GM23338 (cell line): ENCODE results near the gene PIRT. TPM values are rescaled to one million over a fixed set of nuclear protein-coding genes. Genes with fewer than 3 reads are reported as not detected.

Source experiments
- ATAC-seq: fragments of 200-7000 bp; cut with Tn5 transposase; 3 replicates; pipeline ENCODE4 v1.9.1; 2020
- DNase-seq: peaks from one replicate; pipeline ENCODE4 v3.0.0-alpha.2; 2015; ENCODE audit warnings: low spot score
- H2AFZ ChIP-seq: fragments of 200-600 bp; sonication (generic); 2 replicates; pipeline ENCODE4 v1.8.0; 2016; ENCODE audit warnings: antibody characterized with exemption, mild to moderate bottlenecking, moderate library complexity
- H3F3A ChIP-seq: fragments of 200-600 bp; sonication (generic); replicated peaks from 2 replicates; pipeline ENCODE4 v1.8.0; 2017; ENCODE audit warnings: antibody characterized with exemption, mixed run types, low read depth
- H3K27ac ChIP-seq: fragments of 200-600 bp; sonication (generic); 2 replicates; pipeline ENCODE4 v1.6.1; 2016; ENCODE audit warnings: low read depth
- H3K27me3 ChIP-seq: fragments of 200-600 bp; sonication (generic); 2 replicates; pipeline ENCODE4 v1.8.0; 2016; ENCODE audit warnings: mild to moderate bottlenecking, mixed run types, moderate library complexity; ENCODE audit not compliant: insufficient read depth
- H3K36me3 ChIP-seq: fragments of 200-600 bp; sonication (generic); 2 replicates; pipeline ENCODE4 v1.8.0; 2016; ENCODE audit warnings: mild to moderate bottlenecking; ENCODE audit not compliant: insufficient read depth
- H3K4me1 ChIP-seq: fragments of 200-600 bp; sonication (generic); 2 replicates; pipeline ENCODE4 v1.8.0; 2016; ENCODE audit warnings: mild to moderate bottlenecking, moderate library complexity; ENCODE audit not compliant: insufficient read depth
- H3K4me2 ChIP-seq: fragments of 200-600 bp; sonication (generic); 2 replicates; pipeline ENCODE4 v1.7.1; 2017; ENCODE audit warnings: mixed run types
- H3K4me3 ChIP-seq: fragments of 200-600 bp; sonication (generic); 2 replicates; pipeline ENCODE4 v1.6.1; 2016; ENCODE audit warnings: mixed run types
- H3K79me2 ChIP-seq: fragments of 200-600 bp; sonication (generic); replicated peaks from 2 replicates; pipeline ENCODE4 v1.8.0; 2017; ENCODE audit warnings: mild to moderate bottlenecking; ENCODE audit not compliant: insufficient read depth
- H3K9me2 ChIP-seq: fragments of 200-600 bp; sonication (generic); 2 replicates; pipeline ENCODE4 v1.8.0; 2017; ENCODE audit not compliant: insufficient read depth
- H4K20me1 ChIP-seq: fragments of 200-600 bp; sonication (generic); replicated peaks from 2 replicates; pipeline ENCODE4 v1.8.0; 2017; ENCODE audit warnings: mild to moderate bottlenecking; ENCODE audit not compliant: insufficient read depth
- H3K27ac Mint-ChIP-seq: 2 replicates; pipeline ENCODE4 v1.8.0; 2020; ENCODE audit warnings: inconsistent platforms, mild to moderate bottlenecking, moderate library complexity, mixed read lengths
- H3K27me3 Mint-ChIP-seq: 3 replicates; pipeline ENCODE4 v1.8.0; 2022; ENCODE audit warnings: low read depth, mild to moderate bottlenecking, moderate library complexity, mixed read lengths, inconsistent platforms; ENCODE audit not compliant: insufficient read depth, poor library complexity
- H3K36me3 Mint-ChIP-seq: 3 replicates; pipeline ENCODE4 v1.8.0; 2021; ENCODE audit warnings: low read depth, mild to moderate bottlenecking, inconsistent platforms, moderate library complexity, mixed read lengths
- H3K4me1 Mint-ChIP-seq: 3 replicates; pipeline ENCODE4 v1.8.0; 2020; ENCODE audit warnings: mild to moderate bottlenecking, inconsistent platforms, mixed read lengths
- H3K4me3 Mint-ChIP-seq: 3 replicates; pipeline ENCODE4 v1.8.0; 2021; ENCODE audit warnings: moderate library complexity, mild to moderate bottlenecking, inconsistent platforms, mixed read lengths
- H3K9me3 Mint-ChIP-seq: 3 replicates; pipeline ENCODE4 v1.8.0; 2020; ENCODE audit warnings: moderate library complexity, mild to moderate bottlenecking, inconsistent platforms, mixed read lengths
- EZH2 ChIP-seq: fragments of 200-600 bp; sonication (generic); IDR thresholded peaks from one replicate; pipeline ENCODE4 v1.8.0; 2017; ENCODE audit warnings: antibody characterized with exemption, mild to moderate bottlenecking, low read depth; ENCODE audit not compliant: unreplicated experiment
- EZH2phosphoT487 ChIP-seq: fragments of 200-600 bp; sonication (generic); IDR thresholded peaks from one replicate; pipeline ENCODE4 v1.8.1; 2018; ENCODE audit warnings: antibody characterized with exemption; ENCODE audit not compliant: unreplicated experiment
- NANOG ChIP-seq: IDR thresholded peaks from 2 replicates; pipeline ENCODE4 v1.6.1; 2016; ENCODE audit warnings: antibody characterized with exemption, borderline replicate concordance
- ZNF114 ChIP-seq: fragments of 250-450 bp; sonication (Bioruptor Pico); IDR thresholded peaks from 2 replicates; pipeline ENCODE4 v1.5.0; 2020; ENCODE audit warnings: mild to moderate bottlenecking, moderate library complexity
- polyA plus RNA-seq: library from polyadenylated mRNA; unstranded; fragments of >200 nt; fragmentation: Nextera tagmentation; extraction: Ambion mirVana; gene quantifications from 2 replicates; pipeline ENCODE4 v1.2.1, GENCODE V29; 2016
- total RNA-seq: library from RNA; depleted of rRNA; stranded (reverse); fragments of >200 nt; shearing (Covaris generic); gene quantifications from 2 replicates; pipeline ENCODE4 v1.2.3, GENCODE V29; 2014
- TF ChIP-seq, protein P1 (sequence below): fragments of 250-450 bp; sonication (Bioruptor Pico); IDR thresholded peaks from 2 replicates; pipeline ENCODE4 v1.5.0; 2020; ENCODE audit warnings: mild to moderate bottlenecking, moderate library complexity
- TF ChIP-seq, protein P2 (sequence below): IDR thresholded peaks from one replicate; pipeline ENCODE4 v1.6.1; 2018; ENCODE audit warnings: antibody characterized with exemption; ENCODE audit not compliant: unreplicated experiment
- TF ChIP-seq, protein P3 (sequence below), 2 experiments: fragments of 200-600 bp in 1 of 2; sonication (generic) in 1 of 2; conservative IDR thresholded peaks; 2 replicates each; pipeline versions ENCODE4 v1.5.1 to v1.6.1; 2016 to 2017; ENCODE audit warnings: antibody characterized with exemption in 2 of 2, low read depth in 2 of 2, mild to moderate bottlenecking in 2 of 2, moderate library complexity in 1 of 2

Gene PIRT
- total and polyA plus RNA-seq, 2 experiments from 2014 or later = not detected

DNA sequence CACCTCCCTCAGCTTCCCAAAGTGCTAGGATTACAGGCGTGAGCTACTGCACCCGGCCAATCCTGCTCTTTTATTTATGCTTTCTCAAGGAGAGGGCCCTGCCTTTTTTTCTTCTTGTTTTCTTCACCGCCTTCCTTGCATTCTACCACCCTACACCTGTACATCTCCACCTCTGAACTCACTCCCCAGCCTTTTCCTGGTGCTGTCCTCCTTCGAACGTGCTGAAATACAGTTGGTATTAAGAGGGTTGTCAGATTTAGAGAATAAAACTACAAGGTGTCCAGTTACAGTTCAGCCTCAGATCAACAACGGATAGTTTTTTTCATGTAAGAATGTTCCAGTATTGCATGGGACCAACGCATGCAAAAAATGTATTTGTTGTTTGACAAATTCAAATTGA lies 1.7 kb downstream of the PIRT start (continued):
- TF ChIP-seq, protein P1, sequence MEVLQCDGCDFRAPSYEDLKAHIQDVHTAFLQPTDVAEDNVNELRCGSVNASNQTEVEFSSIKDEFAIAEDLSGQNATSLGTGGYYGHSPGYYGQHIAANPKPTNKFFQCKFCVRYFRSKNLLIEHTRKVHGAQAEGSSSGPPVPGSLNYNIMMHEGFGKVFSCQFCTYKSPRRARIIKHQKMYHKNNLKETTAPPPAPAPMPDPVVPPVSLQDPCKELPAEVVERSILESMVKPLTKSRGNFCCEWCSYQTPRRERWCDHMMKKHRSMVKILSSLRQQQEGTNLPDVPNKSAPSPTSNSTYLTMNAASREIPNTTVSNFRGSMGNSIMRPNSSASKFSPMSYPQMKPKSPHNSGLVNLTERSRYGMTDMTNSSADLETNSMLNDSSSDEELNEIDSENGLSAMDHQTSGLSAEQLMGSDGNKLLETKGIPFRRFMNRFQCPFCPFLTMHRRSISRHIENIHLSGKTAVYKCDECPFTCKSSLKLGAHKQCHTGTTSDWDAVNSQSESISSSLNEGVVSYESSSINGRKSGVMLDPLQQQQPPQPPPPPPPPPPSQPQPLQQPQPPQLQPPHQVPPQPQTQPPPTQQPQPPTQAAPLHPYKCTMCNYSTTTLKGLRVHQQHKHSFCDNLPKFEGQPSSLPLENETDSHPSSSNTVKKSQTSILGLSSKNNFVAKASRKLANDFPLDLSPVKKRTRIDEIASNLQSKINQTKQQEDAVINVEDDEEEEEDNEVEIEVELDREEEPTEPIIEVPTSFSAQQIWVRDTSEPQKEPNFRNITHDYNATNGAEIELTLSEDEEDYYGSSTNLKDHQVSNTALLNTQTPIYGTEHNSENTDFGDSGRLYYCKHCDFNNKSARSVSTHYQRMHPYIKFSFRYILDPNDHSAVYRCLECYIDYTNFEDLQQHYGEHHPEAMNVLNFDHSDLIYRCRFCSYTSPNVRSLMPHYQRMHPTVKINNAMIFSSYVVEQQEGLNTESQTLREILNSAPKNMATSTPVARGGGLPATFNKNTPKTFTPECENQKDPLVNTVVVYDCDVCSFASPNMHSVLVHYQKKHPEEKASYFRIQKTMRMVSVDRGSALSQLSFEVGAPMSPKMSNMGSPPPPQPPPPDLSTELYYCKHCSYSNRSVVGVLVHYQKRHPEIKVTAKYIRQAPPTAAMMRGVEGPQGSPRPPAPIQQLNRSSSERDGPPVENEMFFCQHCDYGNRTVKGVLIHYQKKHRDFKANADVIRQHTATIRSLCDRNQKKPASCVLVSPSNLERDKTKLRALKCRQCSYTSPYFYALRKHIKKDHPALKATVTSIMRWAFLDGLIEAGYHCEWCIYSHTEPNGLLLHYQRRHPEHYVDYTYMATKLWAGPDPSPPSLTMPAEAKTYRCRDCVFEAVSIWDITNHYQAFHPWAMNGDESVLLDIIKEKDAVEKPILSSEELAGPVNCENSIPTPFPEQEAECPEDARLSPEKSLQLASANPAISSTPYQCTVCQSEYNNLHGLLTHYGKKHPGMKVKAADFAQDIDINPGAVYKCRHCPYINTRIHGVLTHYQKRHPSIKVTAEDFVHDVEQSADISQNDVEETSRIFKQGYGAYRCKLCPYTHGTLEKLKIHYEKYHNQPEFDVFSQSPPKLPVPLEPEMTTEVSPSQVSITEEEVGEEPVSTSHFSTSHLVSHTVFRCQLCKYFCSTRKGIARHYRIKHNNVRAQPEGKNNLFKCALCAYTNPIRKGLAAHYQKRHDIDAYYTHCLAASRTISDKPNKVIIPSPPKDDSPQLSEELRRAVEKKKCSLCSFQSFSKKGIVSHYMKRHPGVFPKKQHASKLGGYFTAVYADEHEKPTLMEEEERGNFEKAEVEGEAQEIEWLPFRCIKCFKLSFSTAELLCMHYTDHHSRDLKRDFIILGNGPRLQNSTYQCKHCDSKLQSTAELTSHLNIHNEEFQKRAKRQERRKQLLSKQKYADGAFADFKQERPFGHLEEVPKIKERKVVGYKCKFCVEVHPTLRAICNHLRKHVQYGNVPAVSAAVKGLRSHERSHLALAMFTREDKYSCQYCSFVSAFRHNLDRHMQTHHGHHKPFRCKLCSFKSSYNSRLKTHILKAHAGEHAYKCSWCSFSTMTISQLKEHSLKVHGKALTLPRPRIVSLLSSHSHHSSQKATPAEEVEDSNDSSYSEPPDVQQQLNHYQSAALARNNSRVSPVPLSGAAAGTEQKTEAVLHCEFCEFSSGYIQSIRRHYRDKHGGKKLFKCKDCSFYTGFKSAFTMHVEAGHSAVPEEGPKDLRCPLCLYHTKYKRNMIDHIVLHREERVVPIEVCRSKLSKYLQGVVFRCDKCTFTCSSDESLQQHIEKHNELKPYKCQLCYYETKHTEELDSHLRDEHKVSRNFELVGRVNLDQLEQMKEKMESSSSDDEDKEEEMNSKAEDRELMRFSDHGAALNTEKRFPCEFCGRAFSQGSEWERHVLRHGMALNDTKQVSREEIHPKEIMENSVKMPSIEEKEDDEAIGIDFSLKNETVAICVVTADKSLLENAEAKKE (CRISPR knock-in tag) = no peak
- no peak for TF ChIP-seq EZH2

DNA sequence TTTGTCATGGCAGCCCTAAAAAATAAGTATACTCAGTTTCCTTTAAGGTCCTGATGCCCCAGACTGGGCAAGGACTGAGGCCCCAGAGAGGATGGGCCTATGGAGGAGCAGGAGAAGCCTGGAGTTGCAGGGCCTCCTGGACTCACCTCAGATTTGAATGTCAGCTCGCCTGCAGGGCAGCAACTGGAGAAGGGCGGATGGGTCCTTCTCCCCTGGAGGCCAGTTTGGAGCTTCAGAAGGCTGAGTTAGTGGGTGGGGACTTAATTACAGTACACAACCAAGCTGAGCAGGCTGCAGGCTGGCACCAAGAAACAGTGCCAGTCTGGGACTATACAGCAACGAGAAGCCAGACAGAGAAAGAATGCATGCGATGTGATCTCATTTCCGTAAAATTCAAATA lies 6.2 kb downstream of the PIRT start:
- no peaks in the 10 kb centered on the region for H3F3A ChIP-seq
- Mint-ChIP-seq H3K27ac (no peak overlapping the region), H3K4me1 (peaks cover 26% of the 10 kb centered on the region), H3K36me3 (no peaks in the 10 kb centered on the region), H3K9me3 (no peaks in the 10 kb centered on the region; the same call in 2 of the 3 replicates), H3K4me3 (no peak overlapping the region), H3K27me3 (peaks cover 2% of the 10 kb centered on the region)
- ATAC-seq (no peak), DNase-seq (no peak)
- no peak overlapping the region for H3K4me3 ChIP-seq
- H3K36me3 ChIP-seq = no peaks in the 10 kb centered on the region
- H3K27ac ChIP-seq = no peak overlapping the region
- no peaks in the 10 kb centered on the region for H3K27me3 ChIP-seq
- no peaks in the 10 kb centered on the region for H3K79me2 ChIP-seq
- no peak overlapping the region for H2AFZ ChIP-seq
- peaks cover 24% of the 10 kb centered on the region for H3K4me1 ChIP-seq
- H4K20me1 ChIP-seq = no peaks in the 10 kb centered on the region
- no peaks in the 10 kb centered on the region for H3K9me2 ChIP-seq
- no peak overlapping the region for H3K4me2 ChIP-seq
- TF ChIP-seq NANOG (no peak), EZH2phosphoT487 (no peak), EZH2 (no peak), ZNF114 (CRISPR knock-in tag) (no peak)
- TF ChIP-seq, protein P2, sequence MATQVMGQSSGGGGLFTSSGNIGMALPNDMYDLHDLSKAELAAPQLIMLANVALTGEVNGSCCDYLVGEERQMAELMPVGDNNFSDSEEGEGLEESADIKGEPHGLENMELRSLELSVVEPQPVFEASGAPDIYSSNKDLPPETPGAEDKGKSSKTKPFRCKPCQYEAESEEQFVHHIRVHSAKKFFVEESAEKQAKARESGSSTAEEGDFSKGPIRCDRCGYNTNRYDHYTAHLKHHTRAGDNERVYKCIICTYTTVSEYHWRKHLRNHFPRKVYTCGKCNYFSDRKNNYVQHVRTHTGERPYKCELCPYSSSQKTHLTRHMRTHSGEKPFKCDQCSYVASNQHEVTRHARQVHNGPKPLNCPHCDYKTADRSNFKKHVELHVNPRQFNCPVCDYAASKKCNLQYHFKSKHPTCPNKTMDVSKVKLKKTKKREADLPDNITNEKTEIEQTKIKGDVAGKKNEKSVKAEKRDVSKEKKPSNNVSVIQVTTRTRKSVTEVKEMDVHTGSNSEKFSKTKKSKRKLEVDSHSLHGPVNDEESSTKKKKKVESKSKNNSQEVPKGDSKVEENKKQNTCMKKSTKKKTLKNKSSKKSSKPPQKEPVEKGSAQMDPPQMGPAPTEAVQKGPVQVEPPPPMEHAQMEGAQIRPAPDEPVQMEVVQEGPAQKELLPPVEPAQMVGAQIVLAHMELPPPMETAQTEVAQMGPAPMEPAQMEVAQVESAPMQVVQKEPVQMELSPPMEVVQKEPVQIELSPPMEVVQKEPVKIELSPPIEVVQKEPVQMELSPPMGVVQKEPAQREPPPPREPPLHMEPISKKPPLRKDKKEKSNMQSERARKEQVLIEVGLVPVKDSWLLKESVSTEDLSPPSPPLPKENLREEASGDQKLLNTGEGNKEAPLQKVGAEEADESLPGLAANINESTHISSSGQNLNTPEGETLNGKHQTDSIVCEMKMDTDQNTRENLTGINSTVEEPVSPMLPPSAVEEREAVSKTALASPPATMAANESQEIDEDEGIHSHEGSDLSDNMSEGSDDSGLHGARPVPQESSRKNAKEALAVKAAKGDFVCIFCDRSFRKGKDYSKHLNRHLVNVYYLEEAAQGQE = no peak
- TF ChIP-seq, protein P3, sequence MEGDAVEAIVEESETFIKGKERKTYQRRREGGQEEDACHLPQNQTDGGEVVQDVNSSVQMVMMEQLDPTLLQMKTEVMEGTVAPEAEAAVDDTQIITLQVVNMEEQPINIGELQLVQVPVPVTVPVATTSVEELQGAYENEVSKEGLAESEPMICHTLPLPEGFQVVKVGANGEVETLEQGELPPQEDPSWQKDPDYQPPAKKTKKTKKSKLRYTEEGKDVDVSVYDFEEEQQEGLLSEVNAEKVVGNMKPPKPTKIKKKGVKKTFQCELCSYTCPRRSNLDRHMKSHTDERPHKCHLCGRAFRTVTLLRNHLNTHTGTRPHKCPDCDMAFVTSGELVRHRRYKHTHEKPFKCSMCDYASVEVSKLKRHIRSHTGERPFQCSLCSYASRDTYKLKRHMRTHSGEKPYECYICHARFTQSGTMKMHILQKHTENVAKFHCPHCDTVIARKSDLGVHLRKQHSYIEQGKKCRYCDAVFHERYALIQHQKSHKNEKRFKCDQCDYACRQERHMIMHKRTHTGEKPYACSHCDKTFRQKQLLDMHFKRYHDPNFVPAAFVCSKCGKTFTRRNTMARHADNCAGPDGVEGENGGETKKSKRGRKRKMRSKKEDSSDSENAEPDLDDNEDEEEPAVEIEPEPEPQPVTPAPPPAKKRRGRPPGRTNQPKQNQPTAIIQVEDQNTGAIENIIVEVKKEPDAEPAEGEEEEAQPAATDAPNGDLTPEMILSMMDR (conservative IDR thresholded peaks at IDR 0.05; ENCODE audit: low read depth in 2 of 2) = no peak
